Dedifferentiated amniotic fluid mesenchymal stem cell (primary cell): ENCODE data around the gene GDI1.
A peak's percentile ranks its signal among the peaks of the same experiment; 100 is the strongest.

Experiments used
- DNase-seq: peaks from one replicate; pipeline ENCODE4 v3.0.0-alpha.2; 2016; ENCODE audit errors: extremely low spot score

GDI1 gene

DNA sequence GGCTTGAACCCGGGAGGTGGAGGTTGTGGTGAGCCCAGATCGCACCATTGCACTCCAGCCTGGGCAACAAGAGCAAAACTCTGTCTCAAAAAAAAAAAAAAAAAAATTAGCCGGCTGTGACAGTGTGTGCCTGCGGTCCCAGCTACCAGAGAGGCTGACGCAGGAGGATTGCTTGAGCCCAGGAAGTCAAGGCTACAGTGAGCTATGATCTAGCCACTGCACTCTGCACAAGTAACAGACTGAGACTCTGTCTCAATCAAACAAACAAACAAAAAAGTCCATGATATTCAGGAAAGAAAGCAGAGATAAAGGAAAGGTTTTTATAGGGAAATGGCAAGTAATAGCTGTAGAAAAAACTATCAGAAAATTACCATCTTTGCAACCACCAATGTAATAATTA lies 44.2 kb downstream of the GDI1 start:
- no peak for DNase-seq

DNA sequence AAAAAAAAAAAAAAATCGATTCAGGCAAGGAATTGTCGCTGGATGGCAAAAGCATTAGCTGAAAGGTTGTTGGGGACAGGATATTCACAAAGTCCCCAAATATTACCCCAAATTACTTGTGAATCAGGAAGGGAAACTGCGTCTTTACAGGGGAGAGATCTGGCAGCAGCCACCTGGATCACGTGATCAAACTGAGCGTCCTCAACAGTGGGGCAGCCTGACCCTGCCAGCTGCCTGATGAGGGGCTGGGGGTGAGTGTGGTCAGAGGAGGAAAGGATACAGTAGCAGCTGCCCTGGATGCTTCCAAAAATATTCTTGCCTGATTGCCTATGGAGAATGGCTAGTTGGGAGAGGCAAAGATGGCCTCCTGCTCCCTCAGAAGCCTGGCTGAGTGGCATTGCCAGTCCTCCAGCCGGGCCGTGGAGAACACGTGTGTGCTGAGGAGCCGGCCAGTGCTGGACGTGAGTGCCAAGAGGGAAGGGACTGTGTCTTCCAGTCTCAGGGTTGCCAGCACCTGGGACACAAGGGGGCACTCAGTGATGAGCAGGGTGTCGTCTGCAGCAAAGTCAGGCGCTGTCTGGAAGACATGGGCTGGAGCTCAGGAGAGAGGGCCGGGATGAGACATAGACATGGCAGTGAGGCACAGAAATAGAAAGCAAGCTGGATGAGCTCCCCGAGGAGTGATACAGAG lies 45.1 kb downstream of the GDI1 start:
- DNase-seq = no peak

DNA sequence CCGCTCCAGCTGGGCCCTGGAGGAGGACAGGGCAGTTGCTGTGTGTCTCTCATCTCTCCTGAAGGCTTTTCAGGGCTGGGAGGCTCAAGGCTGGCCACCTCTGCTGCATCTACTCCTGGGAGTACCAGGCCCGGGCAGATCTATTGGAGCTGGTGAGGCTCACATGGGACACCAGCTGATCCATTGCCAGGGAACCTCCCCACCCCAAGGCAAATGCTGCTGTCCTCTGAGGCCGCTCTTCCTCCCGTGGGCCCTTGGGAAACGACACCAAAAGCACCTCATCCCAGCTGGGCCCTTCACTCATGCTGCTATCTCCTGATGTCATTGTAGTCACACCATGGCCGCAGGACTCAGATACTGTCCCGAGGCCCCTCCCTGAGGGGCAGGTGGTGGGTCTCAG lies 45.8 kb downstream of the GDI1 start:
- DNase-seq = no peak

DNA sequence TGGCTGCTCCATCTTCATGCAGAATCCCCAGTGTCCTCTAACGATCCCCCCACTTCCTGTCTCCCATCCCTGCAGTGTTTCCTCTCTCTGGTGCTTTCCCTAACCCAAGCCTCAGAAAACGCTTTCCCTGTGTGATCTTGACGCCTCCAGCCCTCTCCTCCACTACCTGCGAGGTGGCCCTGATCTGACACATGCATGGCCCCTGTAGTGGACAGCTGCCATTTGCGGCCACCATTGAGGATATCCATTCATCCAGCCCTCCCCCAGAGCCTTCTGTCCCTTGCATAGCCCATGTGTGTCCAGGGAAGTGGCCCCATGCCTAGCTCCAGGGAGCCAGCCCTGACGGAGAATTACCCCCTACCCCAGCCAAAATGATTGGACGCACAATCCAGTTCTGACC lies 46.4 kb downstream of the GDI1 start:
- no peak for DNase-seq

DNA sequence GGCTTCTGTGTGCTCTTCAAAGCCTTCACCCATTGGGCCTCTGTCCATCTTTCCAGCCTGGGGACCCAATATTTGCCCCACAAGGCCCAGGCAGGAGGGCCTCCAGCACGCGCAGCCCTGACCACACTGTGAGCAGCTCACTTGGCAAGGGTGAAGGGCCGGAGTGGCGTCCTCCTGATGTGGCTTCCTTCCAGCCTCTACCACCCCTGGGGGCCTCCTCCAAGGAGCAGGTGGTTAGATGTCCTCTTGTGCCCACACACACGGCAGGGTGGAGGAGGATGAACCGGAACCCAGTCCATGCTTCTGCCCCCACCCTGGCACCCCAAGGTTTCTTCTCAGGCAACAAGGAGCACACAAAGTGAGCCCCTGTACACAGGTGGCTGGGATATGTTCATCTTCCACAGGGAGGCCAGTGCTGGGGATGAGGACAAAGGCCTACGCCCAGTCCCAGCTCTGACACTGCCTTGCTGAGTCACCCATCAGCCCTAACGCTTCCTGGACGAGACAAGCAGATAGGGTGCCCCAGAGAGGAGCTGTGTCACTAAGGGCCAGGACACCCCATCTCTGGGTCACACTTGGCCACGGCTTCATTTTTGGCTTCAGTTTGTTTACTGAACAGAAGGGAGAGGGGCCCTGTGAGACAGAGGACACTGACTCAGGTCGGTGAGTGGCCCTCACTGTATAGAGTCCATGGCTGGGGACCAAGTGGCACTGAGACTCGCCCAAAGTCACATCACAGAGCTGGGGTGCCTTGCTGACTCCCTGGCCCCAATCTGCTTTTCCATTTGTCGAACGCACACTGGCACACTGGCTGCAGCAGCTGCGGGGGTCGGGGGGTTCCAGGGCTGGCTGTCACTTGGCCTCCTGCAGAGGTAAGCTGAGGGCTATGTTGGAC lies 47.5 kb downstream of the GDI1 start:
- no peak for DNase-seq

DNA sequence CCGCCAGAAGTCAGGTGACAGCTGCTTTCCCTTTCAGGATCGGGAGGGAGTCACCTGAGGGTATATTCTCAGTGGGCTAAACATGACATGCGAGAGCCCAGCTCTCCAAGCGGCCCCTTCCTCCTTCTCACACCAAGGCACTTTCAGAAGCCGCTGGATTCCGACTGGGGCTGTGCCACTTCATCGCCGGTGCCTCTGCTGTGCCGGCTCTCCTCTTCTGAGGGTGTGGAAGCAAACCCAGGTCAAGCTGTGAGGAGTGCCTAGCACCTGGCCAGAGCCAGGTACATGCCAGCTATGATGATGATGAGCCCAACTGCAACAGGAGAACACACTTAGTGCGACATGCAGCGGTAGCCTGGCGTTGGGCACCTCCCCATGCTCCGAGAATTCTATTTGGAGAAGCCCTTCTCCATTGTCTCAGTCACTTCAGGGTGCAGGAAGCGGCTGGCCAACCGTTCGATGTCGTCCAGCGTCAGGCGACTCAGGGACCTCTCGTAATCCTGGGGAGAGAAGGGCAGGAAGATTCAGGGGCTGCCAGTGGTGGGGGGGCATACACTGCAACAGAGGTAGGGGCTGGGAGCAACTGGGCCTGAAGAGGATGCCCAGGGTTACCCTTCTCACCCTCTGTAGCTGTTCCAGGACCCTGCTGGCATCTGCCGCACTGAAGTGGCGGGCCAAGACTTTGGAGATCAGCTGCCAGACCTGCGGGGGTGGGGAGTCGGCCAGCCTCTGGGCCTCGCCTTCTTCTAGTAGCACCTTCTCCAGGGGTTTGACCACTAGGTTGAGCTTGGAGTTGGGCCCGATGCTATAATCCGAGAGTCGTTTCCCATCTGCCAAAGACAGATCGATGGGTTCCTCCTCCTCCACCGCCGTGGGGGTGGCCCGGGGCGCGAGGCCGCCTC lies 48.4 kb downstream of the GDI1 start:
- no peak for DNase-seq

DNA sequence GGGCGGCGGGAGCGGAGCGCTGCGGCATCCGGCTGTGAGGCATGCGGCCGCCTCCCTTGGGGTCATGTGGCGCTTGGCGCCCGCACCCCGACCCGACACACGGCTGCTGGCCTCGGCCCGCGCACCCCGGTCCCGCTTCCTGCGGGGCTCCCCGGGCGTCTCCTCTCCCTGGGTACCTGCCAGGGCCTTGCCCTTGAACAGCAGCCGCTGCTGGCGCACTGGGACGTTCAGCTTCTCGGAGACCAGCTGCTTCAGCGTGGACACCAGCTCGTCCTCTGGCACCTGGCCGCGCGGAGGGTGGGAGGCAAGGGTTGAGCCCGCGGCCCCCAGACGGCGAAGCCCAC lies 49.1 kb downstream of the GDI1 start:
- DNase-seq = no peak

DNA sequence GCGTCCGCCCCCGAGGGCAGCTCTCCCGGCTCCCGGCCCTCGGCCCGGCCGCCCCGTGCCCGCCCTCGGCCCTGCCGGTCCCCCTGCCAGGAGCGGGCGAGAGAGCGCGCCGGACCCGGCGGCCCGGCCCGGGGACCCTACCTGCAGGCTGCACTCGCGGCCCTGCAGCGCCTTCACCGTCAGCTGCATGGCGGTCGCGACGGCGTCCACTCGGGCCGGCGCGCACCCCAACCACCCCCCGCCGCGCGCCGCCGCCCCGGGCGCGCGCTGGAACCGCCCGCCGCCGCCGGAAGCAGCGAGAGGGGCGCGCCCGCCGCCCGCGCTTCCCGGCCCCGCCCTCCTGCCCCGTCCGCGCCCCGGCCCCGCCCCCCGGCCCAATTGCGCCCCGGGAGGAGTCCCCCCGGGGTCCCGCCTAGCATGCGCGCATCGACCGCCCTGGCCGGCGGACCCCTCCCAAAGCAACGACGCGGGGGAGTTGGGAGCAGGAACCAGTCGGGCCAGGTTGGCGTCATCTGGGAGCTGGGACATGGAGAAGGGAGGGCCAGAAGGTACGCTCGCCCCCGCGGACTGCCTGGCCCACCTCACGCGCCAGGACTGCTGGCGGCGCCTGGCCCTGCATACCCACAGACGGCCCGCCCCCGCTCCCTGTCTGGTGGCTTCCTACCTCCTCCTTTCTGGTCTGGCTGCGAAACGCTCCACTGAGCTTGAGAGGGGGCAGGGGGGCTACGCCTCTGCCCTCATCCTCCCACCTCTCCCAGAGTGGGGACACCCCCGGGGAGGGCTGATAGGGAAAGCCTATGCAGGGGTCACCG lies 49.6 kb downstream of the GDI1 start, which contains the start of gene UBL4A:
Gene UBL4A (minus strand): TSS at position 220 of the 812 bp plus-strand sequence. CDS start 31 bp downstream, at position 189.
- DNase-seq = no peak

DNA sequence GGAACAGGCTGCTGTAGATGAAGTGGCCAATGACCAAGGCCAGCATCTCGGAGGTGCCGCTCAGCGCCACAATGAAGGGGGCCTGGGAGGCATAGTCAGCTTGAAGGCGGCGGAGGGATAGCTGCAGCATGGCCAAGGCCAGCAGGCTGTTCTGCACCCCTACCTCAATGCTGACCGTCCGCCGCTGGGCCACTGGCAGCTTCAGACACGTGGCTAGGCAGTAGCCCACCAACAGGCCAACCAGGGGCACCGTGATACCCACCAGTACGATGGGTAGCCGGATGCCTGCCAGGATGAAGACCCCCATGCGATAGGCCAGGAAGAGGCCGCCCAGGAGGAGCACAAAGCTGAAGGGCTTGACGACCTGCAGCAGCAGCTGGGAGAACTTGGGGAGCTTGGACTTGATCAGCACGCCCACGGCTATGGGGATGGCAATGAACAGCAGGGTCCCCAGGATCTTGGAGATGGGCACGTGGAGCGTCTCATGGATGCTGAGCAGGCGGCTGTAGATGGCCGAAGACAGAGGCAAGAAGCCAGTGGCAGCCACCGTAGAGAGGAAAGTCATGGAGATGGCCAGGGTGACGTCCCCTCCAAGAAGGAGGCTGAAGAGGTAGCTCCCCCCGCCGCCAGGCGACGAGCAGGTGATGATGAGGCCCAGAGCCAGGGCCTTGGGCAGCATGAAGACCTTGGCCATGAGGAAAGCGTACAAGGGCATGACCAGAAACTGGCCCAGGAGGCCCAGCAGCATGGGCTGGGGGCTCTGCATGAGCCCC lies 50.8 kb downstream of the GDI1 start:
- DNase-seq = no peak

DNA sequence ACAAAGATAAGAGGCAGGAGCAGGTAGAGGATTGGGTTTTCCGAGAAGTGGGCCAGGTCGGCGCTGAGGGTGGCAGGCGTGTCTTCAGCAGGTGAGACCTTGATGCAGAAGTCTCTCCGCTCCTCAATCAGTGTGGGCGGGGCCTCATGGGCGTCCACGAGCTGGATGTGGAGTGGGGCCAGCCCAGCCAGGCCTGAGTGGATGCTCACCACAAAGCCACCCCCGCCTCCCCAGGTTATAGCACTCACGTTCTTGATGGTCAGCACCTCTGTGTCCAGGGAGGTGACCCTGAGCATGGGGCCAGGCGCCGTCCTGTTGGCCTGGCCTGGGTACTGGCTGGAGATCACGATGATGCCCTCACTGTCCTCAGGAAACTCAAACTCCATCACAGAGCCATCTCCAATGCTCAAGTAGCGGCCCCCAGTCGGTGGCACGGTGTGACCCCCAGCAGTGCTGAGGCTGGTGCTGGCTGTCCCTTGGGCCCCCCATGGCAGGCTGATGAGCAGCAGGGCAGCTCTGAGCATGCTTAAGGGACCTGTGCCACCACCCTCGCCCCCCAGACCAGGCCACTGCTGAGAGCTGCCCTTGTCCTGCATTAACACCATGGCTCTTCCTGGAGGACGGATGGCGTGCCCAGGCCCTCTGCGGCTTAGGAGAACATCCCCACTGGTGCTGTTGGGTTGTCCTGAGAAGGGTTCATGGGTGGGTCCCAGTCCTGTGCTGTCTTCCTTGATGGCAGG lies 51.6 kb downstream of the GDI1 start:
- DNase-seq = no peak

DNA sequence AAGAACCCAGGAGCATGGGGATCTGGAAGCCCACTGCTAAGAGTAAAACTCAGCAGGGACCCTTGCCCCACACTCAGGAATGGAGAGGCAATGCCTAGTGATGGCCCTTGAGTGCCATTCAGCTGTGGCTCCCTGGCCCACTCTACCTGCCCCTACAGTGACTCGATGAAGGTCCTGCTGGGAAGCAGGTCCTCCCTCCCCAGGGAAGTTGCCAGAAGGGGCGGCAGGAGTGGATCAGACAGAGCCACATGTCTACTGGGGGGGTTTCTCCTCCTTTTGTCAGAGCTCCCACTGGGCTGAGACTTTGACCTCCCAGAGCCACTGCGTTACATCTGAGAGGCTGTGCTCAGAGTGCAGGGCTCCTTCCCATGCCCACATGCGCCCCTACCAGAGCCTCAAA lies 52.2 kb downstream of the GDI1 start:
- DNase-seq = no peak

DNA sequence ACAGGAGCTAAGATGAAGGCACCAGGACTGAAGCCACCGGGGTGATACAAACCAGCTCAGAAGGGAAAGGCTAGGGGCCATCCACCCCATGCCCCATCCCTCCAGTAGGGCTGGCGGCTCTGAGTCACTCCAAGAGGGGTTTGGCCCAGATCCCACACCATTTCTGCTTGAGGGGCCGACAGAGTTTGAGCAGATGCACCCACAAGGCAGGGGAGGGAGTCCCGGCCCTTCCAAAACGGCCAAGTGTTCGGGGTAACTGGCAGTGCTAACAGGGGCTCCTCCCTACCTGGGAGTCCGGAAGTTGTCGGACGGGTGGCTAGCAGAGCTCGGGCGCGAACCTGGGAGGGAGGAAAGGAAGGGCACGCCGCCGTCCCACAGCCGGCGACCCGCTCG lies 53.1 kb downstream of the GDI1 start:
- DNase-seq = no peak

DNA sequence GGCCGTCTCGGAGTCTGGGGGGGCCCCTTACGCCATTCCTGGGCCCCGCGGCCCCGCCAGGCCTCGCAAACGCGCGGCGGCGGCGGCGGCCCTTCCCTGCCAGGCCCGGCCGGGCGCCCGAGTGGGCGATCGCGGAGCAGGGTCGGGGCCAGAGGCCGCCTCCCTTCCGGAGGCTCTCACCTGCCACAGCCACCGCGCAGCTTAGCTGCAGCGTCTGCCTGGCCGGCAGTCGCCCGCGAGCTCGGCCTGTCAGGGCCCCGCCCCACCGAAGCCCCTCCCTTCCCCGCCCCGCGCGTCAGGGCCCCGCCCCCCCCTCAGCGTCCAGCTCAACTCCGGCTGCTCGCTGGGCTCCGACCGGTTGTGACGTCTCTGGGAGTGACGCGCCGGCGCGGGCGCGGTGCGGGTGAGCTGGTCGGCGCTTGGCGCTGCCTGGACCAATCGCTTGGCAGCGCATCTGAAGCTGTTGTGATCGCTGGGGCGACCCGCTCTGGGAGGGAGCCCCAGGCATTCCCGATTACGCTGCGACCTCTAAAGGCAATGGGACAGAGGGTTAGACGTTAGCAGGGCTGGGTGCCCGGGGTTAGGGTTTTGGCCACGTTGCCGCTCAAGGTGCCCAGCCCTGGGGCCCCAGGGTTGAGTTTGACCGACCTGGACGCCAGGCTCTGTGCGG lies 53.6 kb downstream of the GDI1 start, which contains the start of gene SLC10A3:
Gene SLC10A3 (minus strand): TSS at position 216 of the 670 bp plus-strand sequence. CDS start 1,689 bp downstream, outside the sequence.
- DNase-seq = peak; percentile 84
